Measurements from ENCODE around the gene CPT1C.
A peak's percentile ranks its signal among the peaks of the same experiment; 100 is the strongest.

The CPT1C gene

GRCh38 chr19:49690656-49691242 lies at the start of gene CPT1C:
Gene CPT1C (plus strand): TSS chr19:49691116. CDS start chr19:49692253, 1,137 bp downstream.
- no peak within 1 kb of the TSS for H3K4me3 ChIP-seq (ENCODE audit: low read depth, low read length)
- no peak for TF ChIP-seq CTCF (IDR thresholded peaks at IDR 0.05; ENCODE audit: borderline replicate concordance, insufficient read depth, low read depth, low read length)

GRCh38 chr19:49641688-49642491 lies 49.0 kb upstream of the CPT1C start, which contains the start of gene SCAF1:
Gene SCAF1 (plus strand): TSS chr19:49642209. CDS start chr19:49645027, 2,818 bp downstream.
- H3K4me3 ChIP-seq (ENCODE audit: low read depth, low read length): peak within 1 kb of the TSS; percentile 90
- no peak for TF ChIP-seq CTCF (IDR thresholded peaks at IDR 0.05; ENCODE audit: borderline replicate concordance, insufficient read depth, low read depth, low read length)

- H3K4me3 ChIP-seq (ENCODE audit: low read depth, low read length): peak overlapping the region; percentile 90
- TF ChIP-seq CTCF (IDR thresholded peaks at IDR 0.05; ENCODE audit: borderline replicate concordance, insufficient read depth, low read depth, low read length): no peak
These were observed 48.4 kb upstream of the CPT1C start for GRCh38 chr19:49642492-49643035.

GRCh38 chr19:49643466-49643865 lies 47.5 kb upstream of the CPT1C start:
- H3K4me3 ChIP-seq (ENCODE audit: low read depth, low read length): no peak overlapping the region

GRCh38 chr19:49645592-49645991 lies 45.3 kb upstream of the CPT1C start:
- TF ChIP-seq CTCF (IDR thresholded peaks at IDR 0.05; ENCODE audit: borderline replicate concordance, insufficient read depth, low read depth, low read length): no peak
- H3K4me3 ChIP-seq (ENCODE audit: low read depth, low read length): no peak overlapping the region

More at GRCh38 chr19:49643466-49643865, 47.5 kb upstream of the CPT1C start:
- TF ChIP-seq CTCF (IDR thresholded peaks at IDR 0.05; ENCODE audit: borderline replicate concordance, insufficient read depth, low read depth, low read length): no peak

GRCh38 chr19:49645995-49646394 lies 44.9 kb upstream of the CPT1C start:
- no peak for TF ChIP-seq CTCF (IDR thresholded peaks at IDR 0.05; ENCODE audit: borderline replicate concordance, insufficient read depth, low read depth, low read length)
- no peak overlapping the region for H3K4me3 ChIP-seq (ENCODE audit: low read depth, low read length)
